HepG2 (cell line): Measurements from ENCODE around the gene DOCK3. TPM values are rescaled to one million over a fixed set of nuclear protein-coding genes. Genes with fewer than 3 reads are reported as not detected.
"Not testable (repeated sequence)": the region's sequence is repeated elsewhere in the genome, so short reads cannot be mapped to it uniquely, and the experiment has no call there.

Experiments used
- ATAC-seq: fragments of 200-7000 bp; cut with Tn5 transposase; 3 replicates; pipeline ENCODE4 v1.9.1; 2020; ENCODE audit warnings: mild to moderate bottlenecking, moderate library complexity
- BruUV-seq: library from RNA; stranded (reverse); fragments of 400-500 nt; replicated peaks from 2 replicates; lab custom pipeline; 2021; lab: Mats Ljungman, UMichigan
- CTCF ChIA-PET: fragments of 300-600 bp; formaldehyde crosslinking; extraction: SDS; loops from one replicate; lab custom pipeline; 2021; ENCODE audit warnings: low total read pairs, inconsistent platforms, low intra/inter-chr PET ratio; lab: Yijun Ruan, JAX
- POLR2A ChIA-PET: fragments of 350-600 bp; sonication (Branson Sonifier 250); formaldehyde crosslinking; loops from one replicate; lab custom pipeline; 2020; ENCODE audit warnings: antibody characterized with exemption, inconsistent platforms; lab: Yijun Ruan, JAX
- DNase-seq: peaks from one replicate; pipeline ENCODE4 v3.0.0-alpha.2; 2015; ENCODE audit warnings: low spot score
- FAIRE-seq: peaks from 3 replicates; lab custom pipeline; 2011; peaks lifted over from hg19 to GRCh38; lab: Jason Lieb, UNC
- H2AFZ ChIP-seq: one replicate; pipeline ENCODE4 v1.6.1; 2011; ENCODE audit warnings: low read length, inconsistent platforms
- H3K27ac ChIP-seq: fragments of 300-600 bp; 3 replicates; pipeline ENCODE4 v1.8.0; 2011; ENCODE audit warnings: mixed run types, mild to moderate bottlenecking, mixed read lengths, low read length, inconsistent platforms; ENCODE audit not compliant: insufficient read depth; ENCODE audit errors: extremely low read length
- H3K27me3 ChIP-seq, 2 experiments: fragments of 200-600 bp in 1 of 2; 2 replicates in 1 of 2; 3 replicates in 1 of 2; pipeline versions ENCODE4 v1.6.0 to v1.8.0; 2011; ENCODE audit warnings: low read length in 2 of 2, mild to moderate bottlenecking in 2 of 2, moderate library complexity in 2 of 2, inconsistent platforms in 1 of 2; ENCODE audit not compliant: insufficient read depth in 2 of 2, control insufficient read depth in 1 of 2
- H3K36me3 ChIP-seq, 2 experiments: fragments of 200-600 bp in 1 of 2; replicated peaks in 1 of 2; 2 replicates in 1 of 2; 3 replicates in 1 of 2; pipeline versions ENCODE4 v1.5.1 to v1.8.0; 2011; ENCODE audit warnings: low read length in 2 of 2, inconsistent platforms in 1 of 2; ENCODE audit not compliant: insufficient read depth in 2 of 2, control insufficient read depth in 1 of 2
- H3K4me1 ChIP-seq: 2 replicates; pipeline ENCODE4 v1.5.1; 2012; ENCODE audit warnings: low read length, inconsistent platforms; ENCODE audit not compliant: insufficient read depth
- H3K4me2 ChIP-seq: 2 replicates; pipeline ENCODE4 v1.6.0; 2011; ENCODE audit warnings: low read depth, low read length, inconsistent platforms
- H3K4me3 ChIP-seq, 3 experiments: fragments of 200-600 bp in 1 of 3; sonication (generic), shearing (Covaris generic) in 1 of 3; replicated peaks in 1 of 3; 2 replicates each; pipeline ENCODE4 v1.5.1; 2011 to 2016; ENCODE audit warnings: low read length in 3 of 3, inconsistent platforms in 2 of 3, low read depth in 2 of 3, mild to moderate bottlenecking in 2 of 3, control low read depth in 1 of 3, mixed read lengths in 1 of 3; ENCODE audit not compliant: insufficient read depth in 1 of 3
- H3K79me2 ChIP-seq: one replicate; pipeline ENCODE4 v1.6.1; 2011; ENCODE audit warnings: low read length, inconsistent platforms; ENCODE audit not compliant: insufficient read depth
- H3K9ac ChIP-seq: 2 replicates; pipeline ENCODE4 v1.6.0; 2011; ENCODE audit warnings: mild to moderate bottlenecking, low read depth, low read length, inconsistent platforms; ENCODE audit not compliant: insufficient read depth
- H3K9me3 ChIP-seq: 2 replicates; pipeline ENCODE4 v1.5.1; 2012; ENCODE audit warnings: mild to moderate bottlenecking, low read length
- H4K20me1 ChIP-seq: 2 replicates; pipeline ENCODE4 v1.6.0; 2011; ENCODE audit warnings: inconsistent platforms, mild to moderate bottlenecking, low read length, moderate library complexity; ENCODE audit not compliant: insufficient read depth
- MEIS1 ChIP-seq: sonication (generic); formaldehyde crosslinking; IDR thresholded peaks from 2 replicates; pipeline ENCODE4 v1.9.0; 2021; ENCODE audit warnings: mild to moderate bottlenecking, missing genetic modification reagents, moderate library complexity, borderline replicate concordance
- NFE2L2 ChIP-seq: fragments of 150-350 bp; IDR thresholded peaks from 2 replicates; pipeline ENCODE4 v1.6.1; 2014; ENCODE audit warnings: low read length
- TOPORS ChIP-seq: sonication (generic); formaldehyde crosslinking; IDR thresholded peaks from 2 replicates; pipeline ENCODE4 v1.8.0; 2023; ENCODE audit warnings: mild to moderate bottlenecking, missing genetic modification reagents
- ZBTB8A ChIP-seq: sonication (generic); formaldehyde crosslinking; IDR thresholded peaks from 2 replicates; pipeline ENCODE4 v1.4.0; 2020; ENCODE audit warnings: mild to moderate bottlenecking, low read depth, missing genetic modification reagents, borderline replicate concordance
- ZEB1 ChIP-seq: IDR thresholded peaks from 2 replicates; pipeline ENCODE4 v1.6.1; 2012; ENCODE audit warnings: mild to moderate bottlenecking, low read depth, inconsistent platforms; ENCODE audit not compliant: insufficient replicate concordance
- ZNF331 ChIP-seq: sonication (generic); formaldehyde crosslinking; IDR thresholded peaks from 2 replicates; pipeline ENCODE4 v1.4.0; 2020; ENCODE audit warnings: missing genetic modification reagents
- ZNF747 ChIP-seq: sonication (generic); formaldehyde crosslinking; IDR thresholded peaks from 2 replicates; pipeline ENCODE4 v1.8.1; 2023; ENCODE audit warnings: missing genetic modification reagents, mild to moderate bottlenecking, borderline replicate concordance
- WGBS: methylation state at CpG from one replicate; pipeline ENCODE4 v1.1.6; 2017; ENCODE audit warnings: low lambda C conversion rate; 5-methylcytosine and 5-hydroxymethylcytosine counted together
- in situ Hi-C: cut with HindIII; loops from 2 replicates; pipeline ENCODE4 v1.10.0; 2017; ENCODE audit warnings: low pct_unique_long_range_greater_than_20kb; ENCODE audit not compliant: extremely low pct_ligation_motif_present
- intact Hi-C: fragments of 100-400 bp; cut with micrococcal nuclease; formaldehyde crosslinking; loops from one replicate; pipeline ENCODE4 v1.10.0; 2022; ENCODE audit not compliant: unreplicated experiment
- polyA plus RNA-seq, 8 experiments: library from polyadenylated mRNA; depleted of rRNA in 3 of 8; stranded (reverse) in 7 of 8; unstranded in 1 of 8; fragments of >200 nt; fragmentation: Illumina TruSeq in 4 of 8; extraction: Trizol in 4 of 8; gene quantifications; 2 replicates each; pipeline versions ENCODE4 v1.2.1 to v1.2.3, GENCODE V29; 2011 to 2016; ENCODE audit warnings: low read depth in 4 of 8, missing spikeins in 1 of 8, mixed read lengths in 1 of 8; ENCODE audit not compliant: insufficient read depth in 1 of 8
- total RNA-seq, 5 experiments: library from RNA; depleted of rRNA; stranded (reverse); fragments of >200 nt; fragmentation: Illumina TruSeq; extraction: Trizol; gene quantifications; 2 replicates each; pipeline ENCODE4 v1.2.3, GENCODE V29; 2016; ENCODE audit warnings: low read depth in 1 of 5
- TF ChIP-seq, protein P1 (sequence below): sonication (generic); formaldehyde crosslinking; IDR thresholded peaks from 2 replicates; pipeline ENCODE4 v1.4.0; 2020; ENCODE audit warnings: missing genetic modification reagents, borderline replicate concordance
- TF ChIP-seq, protein P2 (sequence below): sonication (generic); formaldehyde crosslinking; IDR thresholded peaks from 2 replicates; pipeline ENCODE4 v1.5.0; 2020; ENCODE audit warnings: missing genetic modification reagents, mild to moderate bottlenecking, borderline replicate concordance

Gene DOCK3
- total and polyA plus RNA-seq, 2 of the 13 experiments (the other 11 are each of a cell fraction or from before 2014, with no cell fraction given): not detected

DNA sequence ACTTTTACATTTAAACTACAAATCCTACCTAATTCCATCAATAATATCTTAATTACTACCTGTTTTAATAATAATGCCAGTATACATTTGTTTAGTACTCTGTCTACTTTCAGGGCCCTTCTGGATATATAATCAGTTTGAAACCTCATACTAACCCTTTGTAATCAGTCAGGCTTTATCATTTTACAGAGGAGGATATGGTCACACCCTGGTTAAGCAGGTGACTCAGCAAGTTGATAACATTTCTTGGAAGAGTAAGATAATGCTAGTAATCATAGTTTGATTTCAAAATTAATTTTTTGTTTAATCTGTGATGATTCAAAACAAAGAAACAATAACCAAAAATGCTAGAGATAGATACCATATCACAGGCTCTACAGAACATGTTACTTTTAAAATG lies 502.2 kb downstream of the DOCK3 start:
- H3K4me1 ChIP-seq: no peaks in the 10 kb centered on the region
- CTCF ChIA-PET: no interaction called here
- no peaks in the 10 kb centered on the region for H4K20me1 ChIP-seq
- no peak overlapping the region for H3K9ac ChIP-seq
- no peak overlapping the region for H2AFZ ChIP-seq
- no peaks in the 10 kb centered on the region for H3K79me2 ChIP-seq
- H3K4me2 ChIP-seq: no peak overlapping the region
- TF ChIP-seq ZEB1 (no peak), NFE2L2 (0 out of 2 replicates have a peak, but pooled peaks have one; percentile 9)
- no peak overlapping the region for H3K4me3 ChIP-seq
- FAIRE-seq (no peak), ATAC-seq (no peak), DNase-seq (no peak)
- H3K36me3 ChIP-seq: no peaks in the 10 kb centered on the region
- in situ Hi-C loops (no loop called here), intact Hi-C loops (no loop called here)
- no TSS peak for BruUV-seq
- H3K27me3 ChIP-seq: no peaks in the 10 kb centered on the region; a peak in 1 of 5 replicates
- peaks cover 38% of the 10 kb centered on the region for H3K9me3 ChIP-seq
- POLR2A ChIA-PET: no interaction called here
- H3K27ac ChIP-seq: no peak overlapping the region

DNA sequence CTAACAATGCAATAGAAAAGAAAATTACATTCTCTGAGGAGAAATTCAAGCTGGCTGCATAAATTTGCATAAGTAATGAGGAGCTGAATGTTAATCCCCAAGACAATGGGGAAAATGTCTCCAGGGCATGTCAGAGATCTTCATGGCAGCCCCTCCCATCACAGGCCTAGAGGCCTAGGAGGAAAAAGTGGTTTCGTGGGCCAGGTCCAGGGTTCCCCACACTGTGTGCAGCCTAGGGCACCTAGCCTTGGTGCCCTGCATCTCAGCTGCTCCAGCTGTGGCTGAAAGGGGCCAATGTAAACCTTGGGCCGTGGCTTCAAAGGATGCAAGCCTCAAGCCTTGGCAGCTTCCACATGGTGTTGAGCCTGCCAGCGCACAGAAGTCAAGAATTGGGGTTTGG lies 511.7 kb downstream of the DOCK3 start:
- POLR2A ChIA-PET, H3K4me3 ChIP-seq, DNase-seq, H3K27ac ChIP-seq, H3K27me3 ChIP-seq, BruUV-seq, H4K20me1 ChIP-seq, ATAC-seq, intact Hi-C loops, H3K36me3 ChIP-seq, H2AFZ ChIP-seq, in situ Hi-C loops, H3K9ac ChIP-seq, CTCF ChIA-PET, H3K9me3 ChIP-seq, H3K4me2 ChIP-seq, H3K79me2 ChIP-seq, FAIRE-seq, H3K4me1 ChIP-seq: not testable (repeated sequence)
- 0% methylated on average over 2 of the region's 3 CpGs for WGBS

DNA sequence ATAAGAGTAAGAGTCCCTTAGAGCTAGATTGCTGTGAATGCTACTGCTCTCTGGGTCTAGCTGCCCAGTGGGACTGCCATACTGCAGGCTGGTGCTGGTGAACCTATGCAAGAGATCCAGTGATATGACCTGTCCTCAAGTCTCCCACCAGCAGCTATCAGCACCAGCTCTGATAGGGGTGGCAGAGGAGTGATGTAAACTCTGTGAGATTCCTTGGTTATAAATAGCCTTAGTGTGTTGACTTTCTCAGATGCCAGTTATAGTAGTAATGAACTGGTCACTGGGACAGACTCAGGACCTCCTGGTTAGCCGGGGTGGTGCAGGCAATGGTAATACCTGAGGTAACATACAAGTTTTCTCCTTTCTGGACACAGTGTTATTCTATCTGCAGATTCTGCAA lies 515.5 kb downstream of the DOCK3 start:
- no peak for ATAC-seq
- no peaks in the 10 kb centered on the region for H3K9me3 ChIP-seq
- H4K20me1 ChIP-seq: no peaks in the 10 kb centered on the region
- CTCF ChIA-PET: no interaction called here
- no peak overlapping the region for H3K9ac ChIP-seq
- POLR2A ChIA-PET: no interaction called here
- H3K4me3 ChIP-seq: no peak overlapping the region
- WGBS: no CpG with 5 or more reads among the region's 1 CpG
- H2AFZ ChIP-seq: no peak overlapping the region
- no peak for DNase-seq
- intact Hi-C loops (no loop called here), in situ Hi-C loops (no loop called here)
- no peaks in the 10 kb centered on the region for H3K79me2 ChIP-seq
- no TSS peak for BruUV-seq
- no peak for FAIRE-seq
- H3K27me3 ChIP-seq: no peaks in the 10 kb centered on the region
- no peak overlapping the region for H3K27ac ChIP-seq
- no peak overlapping the region for H3K4me2 ChIP-seq
- no peaks in the 10 kb centered on the region for H3K36me3 ChIP-seq
- H3K4me1 ChIP-seq: peaks cover 34% of the 10 kb centered on the region
- TF ChIP-seq TOPORS (CRISPR knock-in tag) (no peak), ZNF747 (no peak), ZNF331 (CRISPR knock-in tag) (no peak), ZBTB8A (CRISPR knock-in tag) (no peak), MEIS1 (no peak)
- TF ChIP-seq, protein P1, sequence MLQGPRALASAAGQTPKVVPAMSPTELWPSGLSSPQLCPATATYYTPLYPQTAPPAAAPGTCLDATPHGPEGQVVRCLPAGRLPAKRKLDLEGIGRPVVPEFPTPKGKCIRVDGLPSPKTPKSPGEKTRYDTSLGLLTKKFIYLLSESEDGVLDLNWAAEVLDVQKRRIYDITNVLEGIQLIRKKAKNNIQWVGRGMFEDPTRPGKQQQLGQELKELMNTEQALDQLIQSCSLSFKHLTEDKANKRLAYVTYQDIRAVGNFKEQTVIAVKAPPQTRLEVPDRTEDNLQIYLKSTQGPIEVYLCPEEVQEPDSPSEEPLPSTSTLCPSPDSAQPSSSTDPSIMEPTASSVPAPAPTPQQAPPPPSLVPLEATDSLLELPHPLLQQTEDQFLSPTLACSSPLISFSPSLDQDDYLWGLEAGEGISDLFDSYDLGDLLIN (CRISPR knock-in tag): no peak
- TF ChIP-seq, protein P2, sequence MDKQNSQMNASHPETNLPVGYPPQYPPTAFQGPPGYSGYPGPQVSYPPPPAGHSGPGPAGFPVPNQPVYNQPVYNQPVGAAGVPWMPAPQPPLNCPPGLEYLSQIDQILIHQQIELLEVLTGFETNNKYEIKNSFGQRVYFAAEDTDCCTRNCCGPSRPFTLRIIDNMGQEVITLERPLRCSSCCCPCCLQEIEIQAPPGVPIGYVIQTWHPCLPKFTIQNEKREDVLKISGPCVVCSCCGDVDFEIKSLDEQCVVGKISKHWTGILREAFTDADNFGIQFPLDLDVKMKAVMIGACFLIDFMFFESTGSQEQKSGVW (CRISPR knock-in tag): no peak
